ENCODE measurements around the gene CTDP1.

- TF ChIP-seq CTCF (conservative IDR thresholded peaks at IDR 0.05; ENCODE audit: low read length): no peak
- TF ChIP-seq EZH2phosphoT487 (IDR thresholded peaks at IDR 0.05; ENCODE audit: borderline replicate concordance, low read depth, low read length): no peak
Observed at GRCh38 chr18:79697178-79697577, 17.6 kb downstream of the CTDP1 start.
